OCI-LY1 (cell line): ENCODE measurements around the gene GLYATL1.

Experiments used
- H2AFZ ChIP-seq: fragments of 200-600 bp; sonication (generic), shearing (Covaris generic); 2 replicates; pipeline ENCODE4 v1.6.0; 2014; ENCODE audit warnings: antibody characterized with exemption, mild to moderate bottlenecking, low read length
- H3F3A ChIP-seq: fragments of 200-600 bp; sonication (generic), shearing (Covaris generic); 2 replicates; pipeline ENCODE4 v1.6.0; 2014; ENCODE audit warnings: mild to moderate bottlenecking, antibody characterized with exemption, low read length, moderate library complexity; ENCODE audit not compliant: insufficient read depth
- H3K27ac ChIP-seq: fragments of 200-600 bp; sonication (generic); 2 replicates; pipeline ENCODE4 v1.5.1; 2014; ENCODE audit warnings: low read length, mixed run types, mild to moderate bottlenecking, low read depth; ENCODE audit not compliant: poor library complexity, severe bottlenecking
- H3K27me3 ChIP-seq: fragments of 200-600 bp; sonication (generic); 2 replicates; pipeline ENCODE4 v1.6.0; 2014; ENCODE audit warnings: antibody characterized with exemption, mild to moderate bottlenecking, low read length, moderate library complexity; ENCODE audit not compliant: insufficient read depth
- H3K36me3 ChIP-seq: fragments of 200-600 bp; sonication (generic); 2 replicates; pipeline ENCODE4 v1.6.1; 2014; ENCODE audit warnings: mild to moderate bottlenecking, antibody characterized with exemption, low read length, moderate library complexity, mixed read lengths; ENCODE audit not compliant: insufficient read depth
- H3K4me1 ChIP-seq: fragments of 200-600 bp; sonication (generic); 2 replicates; pipeline ENCODE4 v1.5.1; 2014; ENCODE audit warnings: mild to moderate bottlenecking, low read length, moderate library complexity; ENCODE audit not compliant: insufficient read depth, severe bottlenecking
- H3K4me2 ChIP-seq: fragments of 200-600 bp; sonication (generic), shearing (Covaris generic); 2 replicates; pipeline ENCODE4 v1.6.1; 2014; ENCODE audit warnings: low read length
- H3K4me3 ChIP-seq: fragments of 200-600 bp; sonication (generic); 2 replicates; pipeline ENCODE4 v1.5.1; 2014; ENCODE audit warnings: low read length, low read depth, mild to moderate bottlenecking, mixed read lengths; ENCODE audit not compliant: poor library complexity, severe bottlenecking
- H3K79me2 ChIP-seq: fragments of 200-600 bp; shearing (Covaris generic); 2 replicates; pipeline ENCODE4 v1.6.1; 2016; ENCODE audit warnings: mixed run types, low read length, mixed read lengths; ENCODE audit not compliant: insufficient read depth
- H3K9ac ChIP-seq: fragments of 200-600 bp; sonication (generic), shearing (Covaris generic); 2 replicates; pipeline ENCODE4 v1.6.1; 2014; ENCODE audit warnings: mild to moderate bottlenecking, low read length, mixed read lengths
- H3K9me2 ChIP-seq: fragments of 200-600 bp; sonication (generic), shearing (Covaris generic); 2 replicates; pipeline ENCODE4 v1.6.1; 2014; ENCODE audit warnings: low read depth, mild to moderate bottlenecking, low read length, mixed read lengths
- H3K9me3 ChIP-seq: fragments of 200-600 bp; shearing (Covaris generic); 2 replicates; pipeline ENCODE4 v1.6.1; 2014; ENCODE audit warnings: low read length, mixed read lengths
- H4K20me1 ChIP-seq: fragments of 200-600 bp; sonication (generic), shearing (Covaris generic); 2 replicates; pipeline ENCODE4 v1.6.0; 2016; ENCODE audit warnings: mild to moderate bottlenecking, low read length; ENCODE audit not compliant: insufficient read depth
- CTCF ChIP-seq: fragments of 200-600 bp; sonication (generic), shearing (Covaris generic); IDR thresholded peaks from 2 replicates; pipeline ENCODE4 v1.5.1; 2017; ENCODE audit warnings: mild to moderate bottlenecking, antibody characterized with exemption, low read length, moderate library complexity, mixed read lengths
- EZH2 ChIP-seq: fragments of 200-600 bp; sonication (generic), shearing (Covaris generic); IDR thresholded peaks from 2 replicates; pipeline ENCODE4 v1.8.0; 2017; ENCODE audit warnings: borderline replicate concordance, mixed run types, mild to moderate bottlenecking, antibody characterized with exemption, low read length, moderate library complexity, mixed read lengths

The GLYATL1 gene

GRCh38 chr11:58945663-58946062 is 6.4 kb downstream of the GLYATL1 start:
- no peaks in the 10 kb centered on the region for H3K79me2 ChIP-seq
- no peaks in the 10 kb centered on the region for H3K27me3 ChIP-seq
- H2AFZ ChIP-seq, result no peak overlapping the region
- no peaks in the 10 kb centered on the region for H3K9me2 ChIP-seq
- TF ChIP-seq EZH2 (no peak), CTCF (no peak)
- no peaks in the 10 kb centered on the region for H3K9me3 ChIP-seq
- no peaks in the 10 kb centered on the region for H4K20me1 ChIP-seq
- H3K4me1 ChIP-seq, result no peaks in the 10 kb centered on the region
- no peak overlapping the region for H3K4me3 ChIP-seq
- no peaks in the 10 kb centered on the region for H3F3A ChIP-seq
- H3K4me2 ChIP-seq, result no peak overlapping the region
- H3K36me3 ChIP-seq, result no peaks in the 10 kb centered on the region
- no peak overlapping the region for H3K27ac ChIP-seq
- H3K9ac ChIP-seq, result no peak overlapping the region

- H3K27ac ChIP-seq, result no peak overlapping the region
Measured at GRCh38 chr11:58949184-58949583, 9.9 kb downstream of the GLYATL1 start.

GRCh38 chr11:58957922-58958321 is 18.6 kb downstream of the GLYATL1 start:
- Histone ChIP-seq H3K9me3 (no peaks in the 10 kb centered on the region), H3K4me1 (no peaks in the 10 kb centered on the region), H3F3A (no peaks in the 10 kb centered on the region), H3K4me2 (no peak overlapping the region), H3K27ac (no peak overlapping the region), H3K9me2 (no peaks in the 10 kb centered on the region), H2AFZ (no peak overlapping the region), H3K36me3 (no peaks in the 10 kb centered on the region), H4K20me1 (no peaks in the 10 kb centered on the region), H3K9ac (no peak overlapping the region), H3K27me3 (no peaks in the 10 kb centered on the region), H3K79me2 (no peaks in the 10 kb centered on the region), H3K4me3 (no peak overlapping the region)
- TF ChIP-seq EZH2 (no peak), CTCF (no peak)

More at GRCh38 chr11:58949184-58949583, 9.9 kb downstream of the GLYATL1 start:
- Histone ChIP-seq H3K27me3 (0 out of 2 replicates have a peak, but pooled peaks cover 3% of the 10 kb centered on the region), H2AFZ (no peak overlapping the region), H3K79me2 (no peaks in the 10 kb centered on the region), H3K4me1 (no peaks in the 10 kb centered on the region), H3F3A (no peaks in the 10 kb centered on the region), H3K9me2 (no peaks in the 10 kb centered on the region), H4K20me1 (no peaks in the 10 kb centered on the region), H3K9ac (no peak overlapping the region), H3K4me3 (no peak overlapping the region), H3K9me3 (no peaks in the 10 kb centered on the region), H3K4me2 (no peak overlapping the region), H3K36me3 (no peaks in the 10 kb centered on the region)
- TF ChIP-seq EZH2, result no peak
- TF ChIP-seq CTCF, result no peak
